Endometrial microvascular endothelial cells (primary cell): ENCODE measurements around the gene GTF3C5. TPM values are rescaled to one million over a fixed set of nuclear protein-coding genes. Genes with fewer than 3 reads are reported as not detected.
"Not testable (repeated sequence)": the region's sequence is repeated elsewhere in the genome, so short reads cannot be mapped to it uniquely, and the experiment has no call there.

ENCODE experiments used
- in situ Hi-C: cut with HindIII; loops from 2 replicates; pipeline ENCODE4 v1.10.0; 2017; ENCODE audit warnings: low sequenced_read_pairs, low pct_unique_long_range_greater_than_20kb; ENCODE audit errors: inconsistent ontology term
- total RNA-seq: library from RNA; depleted of rRNA; stranded (reverse); fragments of >200 nt; gene quantifications from one replicate; pipeline ENCODE4 v1.2.3, GENCODE V29; 2015; ENCODE audit errors: inconsistent ontology term

The GTF3C5 gene
- total RNA-seq, 1 donor from 2014 or later = 58.4 TPM

DNA sequence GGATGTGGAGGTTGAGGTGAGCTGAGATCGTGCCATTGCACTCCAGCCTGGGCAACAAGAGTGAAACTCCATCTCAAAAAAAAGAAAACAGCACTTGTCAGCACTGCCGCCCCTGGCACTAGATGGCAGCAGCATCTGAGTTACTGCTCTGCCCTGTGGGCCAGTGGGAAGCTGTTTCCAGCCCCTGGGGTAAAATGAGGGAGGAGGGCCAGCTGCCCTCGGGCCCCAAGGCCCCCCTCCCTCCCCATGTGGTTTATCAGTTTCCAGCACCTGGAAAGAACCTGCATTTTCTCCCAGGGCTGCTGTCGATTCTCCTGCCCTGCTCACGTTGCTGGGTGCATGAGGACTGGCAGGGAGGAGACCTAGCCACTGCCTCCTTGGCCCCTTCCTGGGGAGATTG, 17.8 kb downstream of the GTF3C5 start:
- in situ Hi-C loops = no loop called here

DNA sequence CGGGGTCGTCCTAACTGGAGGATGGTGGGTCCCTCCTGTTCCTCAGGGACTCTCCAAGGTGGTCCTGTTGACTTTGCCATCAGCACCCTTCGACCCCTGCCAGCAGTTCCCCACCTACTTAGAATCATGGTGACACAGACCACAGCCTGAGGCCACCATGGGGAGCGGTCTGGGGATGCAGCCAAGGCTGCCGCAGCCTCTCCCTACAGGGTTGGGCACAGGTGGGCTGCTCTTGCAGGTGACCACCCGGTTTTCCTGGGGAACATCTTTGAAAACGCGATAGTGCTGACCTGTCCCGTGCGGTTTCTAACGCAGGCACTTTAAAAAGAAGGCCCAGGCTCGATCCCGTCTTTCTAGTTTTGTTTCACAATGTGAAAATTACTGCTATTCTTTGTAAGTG, 18.2 kb downstream of the GTF3C5 start:
- in situ Hi-C loops = no loop called here

DNA sequence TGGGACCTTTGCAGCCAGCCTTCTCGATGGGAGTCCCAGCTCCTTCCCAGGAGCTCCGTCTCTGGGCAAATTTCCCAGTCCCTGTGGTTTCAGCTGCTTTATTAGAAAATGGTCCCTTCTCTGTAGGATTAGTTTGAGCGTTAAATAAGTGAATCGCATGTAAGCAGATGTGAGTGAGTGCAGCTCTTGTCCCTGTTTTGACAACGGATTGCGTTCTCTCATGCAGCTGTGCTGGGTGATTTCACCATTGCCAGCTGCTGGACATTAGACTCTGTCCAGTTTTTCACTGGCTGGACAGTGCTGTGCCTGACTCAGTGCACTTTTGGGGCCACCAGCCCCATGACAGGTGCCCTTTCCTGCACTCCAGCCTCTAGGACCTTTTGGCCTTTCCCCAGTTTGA, 19.3 kb downstream of the GTF3C5 start:
- in situ Hi-C loops = no loop called here

DNA sequence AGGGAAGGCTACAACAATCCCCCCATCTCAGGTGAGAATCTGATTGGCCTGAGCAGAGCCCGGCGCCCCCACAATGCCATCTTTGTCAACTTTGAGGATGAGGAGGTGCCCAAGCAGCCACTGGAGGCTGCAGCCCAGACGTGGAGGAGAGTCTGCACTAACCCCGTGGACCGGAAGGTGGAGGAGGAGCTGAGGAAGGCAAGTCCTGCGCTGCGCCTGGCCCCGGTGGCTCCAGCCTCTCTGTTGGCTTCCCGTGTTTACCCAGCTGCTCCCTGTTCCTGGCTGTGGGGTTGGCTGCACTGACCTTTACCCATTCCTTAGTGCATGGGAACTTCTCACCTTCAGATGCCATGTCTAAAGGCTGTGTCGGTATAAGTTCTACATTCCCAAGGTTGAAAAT, 20.0 kb downstream of the GTF3C5 start:
- in situ Hi-C loops = no loop called here

DNA sequence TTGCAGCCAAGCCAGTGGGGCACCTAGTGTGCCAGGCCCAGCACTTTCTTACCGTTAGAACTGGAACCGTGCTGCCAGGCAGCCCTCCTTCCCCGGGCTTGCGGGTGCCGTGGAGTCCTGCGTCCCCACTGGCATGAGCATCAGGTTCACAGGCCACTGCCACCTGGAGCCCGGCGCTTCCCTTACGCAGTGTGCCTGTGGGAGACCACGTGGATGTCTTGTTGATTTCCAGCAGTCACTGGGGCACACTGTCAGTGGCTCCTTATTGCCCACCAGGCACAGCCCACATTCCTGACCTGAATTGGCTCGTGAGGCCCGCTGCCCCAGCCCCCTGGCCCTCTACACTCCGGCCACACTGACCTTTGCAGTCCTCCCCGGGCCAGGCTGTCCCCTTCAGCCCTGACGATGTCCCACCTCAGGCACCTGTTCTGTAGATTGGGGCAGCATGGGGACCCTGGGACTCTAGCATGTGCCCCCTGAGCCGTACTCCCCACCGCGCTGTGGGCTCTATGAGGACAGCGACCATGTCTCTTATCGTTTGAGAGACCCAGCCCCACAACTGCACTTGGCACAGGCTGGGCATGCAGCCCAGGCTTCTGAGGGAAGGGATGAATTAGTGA, 20.6 kb downstream of the GTF3C5 start:
- in situ Hi-C loops = no loop called here

DNA sequence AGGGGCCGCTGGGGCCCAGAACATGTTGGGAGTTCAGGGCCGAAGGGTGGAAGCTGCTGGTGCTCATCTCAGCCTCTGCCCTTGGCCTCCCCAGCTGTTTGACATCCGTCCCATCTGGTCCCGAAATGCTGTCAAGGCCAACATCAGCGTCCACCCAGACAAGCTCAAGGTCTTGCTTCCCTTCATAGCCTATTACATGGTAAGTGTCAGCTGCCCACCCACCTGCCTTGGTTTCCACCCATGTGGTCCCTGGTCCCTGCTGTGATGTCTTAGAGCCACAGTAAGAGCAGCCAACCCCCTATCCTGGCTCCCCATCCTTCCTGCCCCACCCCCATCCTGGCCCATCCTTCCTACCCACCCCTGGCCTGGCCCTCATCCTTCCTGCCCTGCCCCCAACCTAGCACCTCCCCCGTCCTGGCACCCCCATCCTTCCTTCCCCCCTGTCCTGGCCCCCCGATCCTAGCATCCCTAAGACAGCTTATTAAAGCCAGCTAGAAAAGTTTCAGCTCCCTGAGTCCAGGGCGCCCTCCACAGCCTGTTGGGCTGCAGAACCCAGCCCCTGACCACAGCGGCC, 21.3 kb downstream of the GTF3C5 start:
- in situ Hi-C loops = no loop called here

DNA sequence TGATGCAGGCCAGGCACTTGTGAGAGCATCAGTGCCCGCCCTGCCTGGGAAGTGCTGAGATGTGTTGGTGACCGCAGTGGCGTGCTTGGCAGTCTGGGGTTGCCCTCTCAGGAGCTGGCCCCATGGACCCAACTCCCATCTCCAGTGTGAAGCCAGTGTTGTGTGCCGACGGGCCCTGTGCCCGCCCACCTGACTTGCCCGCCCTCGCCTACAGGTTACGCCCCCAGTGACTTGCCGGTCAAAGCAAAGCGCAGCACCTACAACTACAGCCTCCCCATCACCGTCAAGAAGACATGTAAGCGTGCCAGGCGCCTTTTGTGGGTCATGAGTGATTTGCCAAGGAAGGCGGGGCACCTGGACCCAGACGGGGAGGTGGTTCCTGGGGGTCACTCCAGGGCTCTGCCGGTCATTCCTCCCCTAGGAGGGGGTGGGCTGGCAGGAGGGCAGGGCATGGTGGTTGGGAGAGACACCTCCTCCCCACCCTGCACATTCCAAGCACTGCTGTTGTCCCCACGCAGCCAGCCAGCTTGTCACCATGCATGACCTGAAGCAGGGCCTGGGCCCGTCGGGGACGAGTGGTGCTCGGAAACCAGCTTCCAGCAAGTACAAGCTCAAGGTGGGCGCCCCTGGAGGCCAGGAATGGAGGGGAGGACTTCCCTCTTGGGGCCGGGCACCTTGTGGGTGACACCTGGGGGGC, 23.5 kb downstream of the GTF3C5 start:
- in situ Hi-C loops = no loop called here

DNA sequence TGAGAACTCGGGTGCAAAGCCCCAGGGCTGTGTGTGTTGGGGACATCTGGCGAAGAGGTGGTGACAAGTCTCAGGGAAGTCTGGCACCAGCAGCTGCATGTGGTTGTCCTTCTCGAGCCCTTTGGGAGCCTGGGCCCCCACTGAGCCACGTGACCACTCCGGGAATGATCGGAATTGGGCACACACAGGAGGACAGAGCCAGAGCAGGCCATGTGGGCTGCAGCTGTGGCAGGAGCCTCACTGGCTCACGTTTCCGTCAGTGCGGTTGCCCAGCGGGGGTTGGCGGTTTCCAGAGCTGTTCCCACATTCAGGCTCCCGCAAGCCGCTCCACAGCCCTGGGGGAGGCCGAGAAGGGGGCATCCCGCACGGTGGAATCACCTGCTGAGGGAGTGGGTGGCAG, 24.2 kb downstream of the GTF3C5 start:
- in situ Hi-C loops = no loop called here

DNA sequence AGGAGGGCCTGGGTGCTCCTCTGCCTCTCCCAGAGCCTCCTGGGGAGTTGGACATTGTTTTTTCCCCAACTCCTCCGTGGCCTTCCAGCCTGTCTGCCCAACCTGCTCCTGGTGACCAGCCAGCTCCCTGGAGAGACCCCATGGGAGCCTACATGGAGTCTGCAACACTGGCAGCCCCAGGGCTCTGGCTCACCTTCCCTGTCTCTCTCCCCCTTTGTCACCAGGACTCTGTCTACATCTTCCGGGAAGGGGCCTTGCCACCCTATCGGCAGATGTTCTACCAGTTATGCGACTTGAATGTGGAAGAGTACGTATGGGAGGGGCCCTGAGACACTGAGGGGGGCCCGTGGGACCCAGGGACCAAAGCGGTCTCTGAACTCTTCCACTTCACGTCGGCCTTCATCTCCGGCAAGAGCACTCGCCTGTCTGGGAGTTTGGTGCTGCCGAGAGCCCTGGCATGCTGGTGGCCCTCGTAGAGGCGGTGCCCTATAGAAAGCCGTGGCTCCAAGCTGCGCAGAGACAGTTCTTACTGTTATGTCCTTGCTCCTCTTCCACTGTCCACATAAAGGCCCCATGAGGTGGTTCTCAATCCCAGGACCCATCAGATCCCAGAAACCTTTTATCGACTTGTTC, 25.1 kb downstream of the GTF3C5 start:
- in situ Hi-C loops = no loop called here

DNA sequence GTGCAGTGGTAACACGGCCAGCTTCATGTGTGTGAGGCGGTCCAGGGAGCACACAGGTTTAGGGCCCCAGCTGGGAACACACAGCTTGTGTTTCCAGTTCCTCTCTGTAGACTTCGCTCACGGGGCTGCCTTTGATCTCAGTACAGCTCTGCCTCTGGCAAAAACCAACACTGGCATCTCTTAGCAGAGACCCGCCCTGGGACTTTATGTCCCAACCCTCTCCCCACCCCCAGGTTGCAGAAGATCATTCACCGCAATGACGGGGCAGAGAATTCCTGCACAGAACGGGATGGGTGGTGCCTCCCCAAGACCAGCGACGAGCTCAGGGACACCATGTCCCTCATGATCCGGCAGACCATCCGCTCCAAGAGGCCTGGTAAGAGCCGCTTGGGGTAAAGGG, 25.7 kb downstream of the GTF3C5 start:
- in situ Hi-C loops = no loop called here

DNA sequence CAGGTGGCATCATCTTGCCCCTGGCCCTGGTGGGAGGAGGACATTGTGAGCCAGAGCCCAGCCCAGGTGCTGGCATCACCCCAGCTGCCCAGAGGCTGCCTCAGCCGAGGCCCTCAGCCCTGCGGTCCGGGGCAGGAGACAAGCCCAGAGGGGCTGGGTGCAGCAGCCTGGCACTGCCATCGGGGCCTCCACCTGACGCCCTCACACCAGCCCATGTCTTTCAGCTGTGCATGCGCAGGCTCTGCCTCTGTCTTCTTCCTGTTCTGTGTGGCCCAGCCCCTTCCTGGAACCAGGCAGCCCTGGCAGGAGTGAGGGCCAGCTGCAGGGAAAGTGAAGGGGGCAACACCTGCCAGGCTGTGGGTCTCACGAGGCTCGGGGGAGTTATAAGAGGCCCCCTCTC, 26.2 kb downstream of the GTF3C5 start:
- in situ Hi-C loops = no loop called here

DNA sequence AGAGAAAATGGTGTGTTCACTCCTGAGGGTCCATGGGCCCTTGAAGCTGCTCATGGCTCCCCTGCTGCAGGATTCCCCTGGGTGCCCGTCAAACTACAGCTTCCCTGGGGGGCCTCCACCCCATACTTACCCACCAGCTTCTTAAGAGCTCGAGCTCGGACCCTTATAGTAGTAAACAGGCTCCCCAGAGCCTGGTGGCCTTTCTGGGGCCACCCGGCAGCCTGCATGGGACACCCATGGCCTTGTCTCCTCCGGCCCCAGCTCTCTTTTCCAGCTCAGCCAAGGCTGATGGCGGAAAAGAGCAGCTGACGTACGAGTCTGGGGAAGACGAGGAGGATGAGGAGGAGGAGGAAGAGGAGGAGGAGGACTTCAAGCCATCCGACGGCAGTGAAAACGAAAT, 26.8 kb downstream of the GTF3C5 start:
- in situ Hi-C loops = no loop called here

DNA sequence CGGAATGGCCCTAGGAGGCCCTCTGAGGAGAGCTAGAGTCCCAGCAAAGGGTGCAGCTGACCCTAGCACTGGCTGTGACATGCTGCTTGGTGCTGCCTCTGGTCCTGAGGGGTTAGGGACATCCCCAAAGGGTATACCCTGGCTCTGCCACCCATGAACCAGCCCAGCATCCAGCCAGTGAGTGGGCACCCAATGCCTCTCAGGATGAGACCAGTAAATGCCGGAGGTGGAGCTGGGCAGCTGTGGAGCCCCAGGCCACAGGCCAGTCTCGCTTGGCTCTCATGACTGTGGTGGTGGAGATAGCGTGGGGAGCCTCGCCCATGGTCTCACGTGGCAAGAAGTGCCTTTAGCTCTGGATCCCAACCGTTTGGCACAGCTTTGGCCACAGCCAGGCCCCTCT, 27.3 kb downstream of the GTF3C5 start:
- in situ Hi-C loops = no loop called here

DNA sequence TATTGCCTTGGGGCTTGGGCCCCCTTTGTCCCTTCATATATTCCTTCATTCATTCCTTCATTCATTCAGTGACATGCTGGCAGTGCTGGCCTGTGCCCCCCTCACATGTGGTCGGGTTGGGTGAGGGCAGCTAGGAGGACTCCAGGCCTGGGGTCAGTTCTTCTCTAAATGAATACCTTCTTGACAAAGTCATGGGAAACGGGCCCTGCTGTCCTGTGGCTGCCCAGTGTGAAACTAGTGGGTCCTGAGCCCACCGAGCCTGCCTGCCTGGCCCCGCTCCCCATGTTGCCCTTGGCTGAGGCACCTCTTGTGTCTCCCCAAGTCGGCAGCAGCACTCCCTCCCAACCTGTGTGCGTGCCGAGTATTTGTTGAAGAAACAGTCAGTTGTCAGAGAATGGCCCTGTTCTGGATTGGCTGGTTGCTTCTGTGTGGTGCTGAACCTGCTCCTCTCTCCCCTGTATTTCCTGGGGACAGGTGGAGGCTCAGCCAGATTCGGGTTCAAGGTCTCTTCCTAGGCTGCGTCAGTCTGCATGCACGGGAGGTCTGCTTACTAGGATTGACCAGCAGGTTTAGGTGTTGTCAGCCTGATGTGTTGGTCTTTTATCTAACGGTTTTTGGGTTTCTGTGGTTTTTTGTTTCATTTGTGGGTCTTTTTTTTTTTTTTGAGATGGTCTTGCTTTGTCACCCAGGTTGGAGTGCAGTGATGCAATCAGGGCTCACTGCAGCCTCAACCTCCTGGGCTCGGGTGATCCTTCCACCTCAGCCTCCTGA, 27.9 kb downstream of the GTF3C5 start:
- in situ Hi-C loops = no loop called here

DNA sequence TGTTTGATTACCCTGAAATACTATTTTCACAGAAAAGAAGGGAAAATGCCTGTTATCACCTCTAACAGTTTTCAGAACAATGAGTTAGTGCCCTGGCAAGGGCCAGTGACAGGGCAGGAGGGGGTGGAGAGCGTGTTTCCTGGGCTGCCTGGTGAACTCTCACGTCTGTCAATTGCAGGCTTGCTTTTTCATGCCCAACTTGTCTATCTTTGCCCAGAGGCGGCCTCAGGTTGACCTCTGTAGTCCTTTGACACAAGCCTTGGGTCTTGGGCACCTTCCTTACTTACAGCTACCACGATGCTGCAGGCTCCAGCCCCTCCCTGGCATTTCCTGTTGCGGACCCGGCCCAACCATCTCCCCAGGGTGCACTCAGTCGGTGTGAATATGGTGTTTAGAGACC, 28.8 kb downstream of the GTF3C5 start:
- in situ Hi-C loops = no loop called here

DNA sequence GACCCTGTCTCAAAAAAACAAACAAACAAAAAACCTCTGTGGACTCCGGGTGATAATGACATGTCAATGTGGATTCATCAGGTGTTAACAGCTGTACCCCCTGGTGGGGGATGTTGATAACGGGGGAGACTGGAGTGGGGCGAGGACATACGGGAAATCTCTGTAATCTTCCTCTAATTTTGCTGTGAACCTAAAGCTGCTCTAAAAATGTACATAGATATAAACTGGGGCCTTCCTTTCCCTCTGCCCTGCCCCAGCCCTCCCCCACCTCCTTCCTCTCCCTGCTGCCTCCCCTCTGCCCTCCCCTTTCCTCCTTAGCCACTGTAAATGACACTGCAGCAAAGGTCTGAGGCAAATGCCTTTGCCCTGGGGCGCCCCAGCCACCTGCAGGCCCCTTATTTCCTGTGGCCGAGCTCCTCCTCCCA, 29.6 kb downstream of the GTF3C5 start:
- in situ Hi-C loops = no loop called here

DNA sequence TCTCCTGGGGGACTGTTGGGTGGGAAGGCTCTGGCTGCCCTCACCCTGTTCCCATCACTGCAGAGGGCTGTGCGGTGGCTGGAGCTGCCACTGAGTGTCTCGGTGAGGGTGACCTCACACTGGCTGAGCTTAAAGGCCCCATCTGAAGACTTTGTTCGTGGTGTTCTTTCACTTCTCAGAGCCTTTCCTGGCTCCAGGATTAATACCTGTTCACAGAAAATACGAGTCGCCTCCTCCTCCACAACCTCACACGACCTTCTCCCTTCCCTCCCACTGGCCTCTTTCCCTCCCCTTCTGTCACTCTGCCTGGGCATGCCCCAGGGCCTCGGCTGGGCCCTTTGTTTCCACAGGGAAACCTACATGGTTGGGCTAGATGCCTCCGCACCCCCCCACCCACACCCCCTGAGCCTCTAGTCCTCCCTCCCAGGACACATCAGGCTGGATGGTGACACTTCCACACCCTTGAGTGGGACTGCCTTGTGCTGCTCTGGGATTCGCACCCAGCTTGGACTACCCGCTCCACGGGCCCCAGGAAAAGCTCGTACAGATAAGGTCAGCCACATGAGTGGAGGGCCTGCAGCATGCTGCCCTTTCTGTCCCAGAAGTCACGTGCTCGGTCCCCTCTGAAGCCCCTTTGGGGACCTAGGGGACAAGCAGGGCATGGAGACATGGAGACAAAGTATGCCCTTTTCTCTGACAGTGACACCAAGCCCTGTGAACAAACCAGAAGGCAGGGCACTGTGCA, 30.4 kb downstream of the GTF3C5 start:
- in situ Hi-C loops = not testable (repeated sequence)

DNA sequence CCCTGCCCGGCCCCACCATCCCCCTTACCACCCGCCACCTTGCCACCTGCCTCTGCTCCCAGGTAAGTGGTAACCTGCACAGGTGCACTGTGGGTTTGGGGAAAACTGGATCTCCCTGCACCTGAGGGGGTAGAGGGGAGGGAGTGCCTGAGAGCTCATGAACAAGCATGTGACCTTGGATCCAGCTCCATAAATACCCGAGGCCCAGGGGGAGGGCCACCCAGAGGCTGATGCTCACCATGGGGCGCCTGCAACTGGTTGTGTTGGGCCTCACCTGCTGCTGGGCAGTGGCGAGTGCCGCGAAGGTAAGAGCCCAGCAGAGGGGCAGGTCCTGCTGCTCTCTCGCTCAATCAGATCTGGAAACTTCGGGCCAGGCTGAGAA, 31.0 kb downstream of the GTF3C5 start, which contains the start of gene CEL:
TSS of gene CEL (plus strand) at position 218 of the 382 bp plus-strand sequence. CDS start at position 240, 22 bp downstream.
- in situ Hi-C loops = not testable (repeated sequence)

DNA sequence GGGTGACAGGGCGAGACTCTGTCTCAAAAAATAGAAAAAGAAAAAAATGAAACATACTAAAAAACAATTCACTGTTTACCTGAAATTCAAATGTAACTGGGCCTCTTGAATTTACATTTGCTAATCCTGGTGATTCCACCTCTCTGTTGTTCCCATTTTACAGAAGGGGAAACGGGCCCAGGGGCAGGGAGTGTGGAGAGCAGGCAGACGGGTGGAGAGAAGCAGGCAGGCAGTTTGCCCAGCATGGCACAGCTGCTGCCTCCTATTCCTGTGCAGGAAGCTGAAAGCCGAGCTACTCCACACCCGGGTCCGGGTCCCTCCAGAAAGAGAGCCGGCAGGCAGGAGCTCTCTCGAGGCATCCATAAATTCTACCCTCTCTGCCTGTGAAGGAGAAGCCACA, 31.8 kb downstream of the GTF3C5 start:
- in situ Hi-C loops = not testable (repeated sequence)
